ENCODE measurements around the gene SUSD3.

Gene SUSD3

GRCh38 chr9:93022721-93023520 lies 35.6 kb upstream of the SUSD3 start:
- no peaks in the 10 kb centered on the region for H3K79me2 ChIP-seq (ENCODE audit: low read length)
- H3K4me3 ChIP-seq (ENCODE audit: low read length): no peak overlapping the region
- H3K9me3 ChIP-seq (ENCODE audit: insufficient read depth, low read length): no peaks in the 10 kb centered on the region
- no peak overlapping the region for H2AFZ ChIP-seq (ENCODE audit: low read depth, low read length)
- no peak for TF ChIP-seq EZH2phosphoT487 (IDR thresholded peaks at IDR 0.05; ENCODE audit: low read depth)
- TF ChIP-seq, protein P1, sequence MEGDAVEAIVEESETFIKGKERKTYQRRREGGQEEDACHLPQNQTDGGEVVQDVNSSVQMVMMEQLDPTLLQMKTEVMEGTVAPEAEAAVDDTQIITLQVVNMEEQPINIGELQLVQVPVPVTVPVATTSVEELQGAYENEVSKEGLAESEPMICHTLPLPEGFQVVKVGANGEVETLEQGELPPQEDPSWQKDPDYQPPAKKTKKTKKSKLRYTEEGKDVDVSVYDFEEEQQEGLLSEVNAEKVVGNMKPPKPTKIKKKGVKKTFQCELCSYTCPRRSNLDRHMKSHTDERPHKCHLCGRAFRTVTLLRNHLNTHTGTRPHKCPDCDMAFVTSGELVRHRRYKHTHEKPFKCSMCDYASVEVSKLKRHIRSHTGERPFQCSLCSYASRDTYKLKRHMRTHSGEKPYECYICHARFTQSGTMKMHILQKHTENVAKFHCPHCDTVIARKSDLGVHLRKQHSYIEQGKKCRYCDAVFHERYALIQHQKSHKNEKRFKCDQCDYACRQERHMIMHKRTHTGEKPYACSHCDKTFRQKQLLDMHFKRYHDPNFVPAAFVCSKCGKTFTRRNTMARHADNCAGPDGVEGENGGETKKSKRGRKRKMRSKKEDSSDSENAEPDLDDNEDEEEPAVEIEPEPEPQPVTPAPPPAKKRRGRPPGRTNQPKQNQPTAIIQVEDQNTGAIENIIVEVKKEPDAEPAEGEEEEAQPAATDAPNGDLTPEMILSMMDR (IDR thresholded peaks at IDR 0.05; ENCODE audit: low read depth, low read length): no peak
- H4K20me1 ChIP-seq (ENCODE audit: insufficient read depth, low read length): no peaks in the 10 kb centered on the region
- H3K4me2 ChIP-seq (ENCODE audit: low read length): no peak overlapping the region
- H3K4me1 ChIP-seq (ENCODE audit: low read length): no peaks in the 10 kb centered on the region
- no peaks in the 10 kb centered on the region for H3K36me3 ChIP-seq (replicated peaks; ENCODE audit: low read depth, low read length)
- no peak overlapping the region for H3K9ac ChIP-seq (ENCODE audit: low read length)
- no peaks in the 10 kb centered on the region for H3K27me3 ChIP-seq (ENCODE audit: low read depth, low read length)
- H3K27ac ChIP-seq (ENCODE audit: low read length): no peak overlapping the region

DNA sequence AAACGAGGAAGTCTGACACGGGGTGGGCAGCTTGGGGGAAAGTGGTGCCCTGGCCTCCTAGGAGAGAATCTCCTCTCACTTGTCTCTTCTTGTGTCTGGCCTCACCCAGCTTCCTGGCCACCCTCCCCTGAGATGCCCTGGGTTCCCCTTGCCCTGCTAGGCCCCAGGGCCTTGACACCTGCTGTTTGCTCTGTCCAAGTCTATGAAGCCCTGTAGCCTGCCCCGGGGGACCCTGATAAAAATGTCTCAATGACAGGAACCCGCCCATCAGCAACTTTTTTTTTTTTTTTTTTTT lies 35.0 kb upstream of the SUSD3 start:
- H3K27ac ChIP-seq (ENCODE audit: low read length): no peak overlapping the region
- no peak overlapping the region for H3K4me2 ChIP-seq (ENCODE audit: low read length)
- no peaks in the 10 kb centered on the region for H3K79me2 ChIP-seq (ENCODE audit: low read length)
- no peak for TF ChIP-seq EZH2phosphoT487 (IDR thresholded peaks at IDR 0.05; ENCODE audit: low read depth)
- TF ChIP-seq, protein P1 (IDR thresholded peaks at IDR 0.05; ENCODE audit: low read depth, low read length): no peak
- H4K20me1 ChIP-seq (ENCODE audit: insufficient read depth, low read length): no peaks in the 10 kb centered on the region
- no peak overlapping the region for H3K9ac ChIP-seq (ENCODE audit: low read length)
- H3K4me1 ChIP-seq (ENCODE audit: low read length): peaks cover 2% of the 10 kb centered on the region
- no peak overlapping the region for H3K4me3 ChIP-seq (ENCODE audit: low read length)
- no peaks in the 10 kb centered on the region for H3K9me3 ChIP-seq (ENCODE audit: insufficient read depth, low read length)
- no peaks in the 10 kb centered on the region for H3K36me3 ChIP-seq (replicated peaks; ENCODE audit: low read depth, low read length)
- H3K27me3 ChIP-seq (ENCODE audit: low read depth, low read length): no peaks in the 10 kb centered on the region
- H2AFZ ChIP-seq (ENCODE audit: low read depth, low read length): no peak overlapping the region

DNA sequence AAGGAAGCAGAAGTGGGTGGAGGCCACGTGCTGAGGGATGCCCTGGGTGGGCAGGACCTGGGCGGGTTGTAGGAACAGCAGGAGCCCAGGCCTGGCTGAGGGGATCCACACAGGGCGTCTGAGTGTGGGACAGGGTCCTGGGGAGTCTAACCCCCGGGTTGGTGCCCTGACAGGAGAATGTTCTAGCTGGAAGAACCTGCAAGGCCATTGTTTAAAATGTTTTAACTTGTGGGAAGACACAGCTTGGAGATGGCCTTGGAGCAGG lies 33.9 kb upstream of the SUSD3 start:
- Histone ChIP-seq H3K9me3 (ENCODE audit: insufficient read depth, low read length) (no peaks in the 10 kb centered on the region), H3K4me2 (ENCODE audit: low read length) (no peak overlapping the region), H4K20me1 (ENCODE audit: insufficient read depth, low read length) (no peaks in the 10 kb centered on the region), H2AFZ (ENCODE audit: low read depth, low read length) (no peak overlapping the region), H3K9ac (ENCODE audit: low read length) (no peak overlapping the region), H3K36me3 (replicated peaks; ENCODE audit: low read depth, low read length) (no peaks in the 10 kb centered on the region), H3K27ac (ENCODE audit: low read length) (no peak overlapping the region), H3K4me3 (ENCODE audit: low read length) (no peak overlapping the region), H3K27me3 (ENCODE audit: low read depth, low read length) (no peaks in the 10 kb centered on the region), H3K79me2 (ENCODE audit: low read length) (no peaks in the 10 kb centered on the region), H3K4me1 (ENCODE audit: low read length) (peaks cover 3% of the 10 kb centered on the region)
- TF ChIP-seq EZH2phosphoT487 (IDR thresholded peaks at IDR 0.05; ENCODE audit: low read depth): no peak
- TF ChIP-seq, protein P1 (IDR thresholded peaks at IDR 0.05; ENCODE audit: low read depth, low read length): no peak

DNA sequence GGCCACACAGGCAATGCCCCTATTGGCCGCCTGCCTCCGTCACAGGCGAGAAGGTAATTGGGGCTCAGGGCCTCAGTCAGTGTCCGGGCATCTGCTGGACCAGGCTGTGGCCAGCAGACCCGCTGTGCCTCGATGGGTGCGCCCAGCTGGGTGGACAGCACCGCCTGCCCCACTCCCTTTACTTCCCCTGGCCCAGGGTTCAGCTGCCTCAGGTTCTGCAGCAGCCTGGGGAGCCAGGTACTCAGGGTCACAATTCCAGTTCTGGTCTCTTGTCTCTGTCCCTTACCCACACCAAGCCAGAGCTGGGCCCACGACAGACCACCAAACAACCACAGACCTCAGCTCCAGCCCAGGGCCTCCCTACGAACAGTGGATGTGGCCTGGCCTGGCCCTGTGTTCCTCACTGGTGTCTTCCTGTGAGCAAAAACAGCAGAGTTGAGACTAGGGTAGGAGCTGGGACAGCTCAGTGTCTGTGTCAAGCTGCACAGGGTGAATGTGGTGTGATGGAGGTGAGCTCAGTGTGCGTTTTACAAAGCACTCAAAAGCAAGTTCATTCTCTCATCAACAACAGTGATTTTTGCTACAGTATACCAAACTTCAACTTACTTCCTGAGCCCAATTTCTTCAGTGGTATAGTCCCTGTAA lies 33.4 kb upstream of the SUSD3 start:
- no peaks in the 10 kb centered on the region for H3K27me3 ChIP-seq (ENCODE audit: low read depth, low read length)
- H3K79me2 ChIP-seq (ENCODE audit: low read length): no peaks in the 10 kb centered on the region
- no peak overlapping the region for H2AFZ ChIP-seq (ENCODE audit: low read depth, low read length)
- TF ChIP-seq EZH2phosphoT487 (IDR thresholded peaks at IDR 0.05; ENCODE audit: low read depth): no peak
- TF ChIP-seq, protein P1 (IDR thresholded peaks at IDR 0.05; ENCODE audit: low read depth, low read length): no peak
- H3K4me3 ChIP-seq (ENCODE audit: low read length): no peak overlapping the region
- H3K9me3 ChIP-seq (ENCODE audit: insufficient read depth, low read length): no peaks in the 10 kb centered on the region
- H3K4me2 ChIP-seq (ENCODE audit: low read length): no peak overlapping the region
- H3K36me3 ChIP-seq (replicated peaks; ENCODE audit: low read depth, low read length): no peaks in the 10 kb centered on the region
- no peaks in the 10 kb centered on the region for H4K20me1 ChIP-seq (ENCODE audit: insufficient read depth, low read length)
- no peak overlapping the region for H3K27ac ChIP-seq (ENCODE audit: low read length)
- no peak overlapping the region for H3K9ac ChIP-seq (ENCODE audit: low read length)
- H3K4me1 ChIP-seq (ENCODE audit: low read length): peaks cover 3% of the 10 kb centered on the region
